ENCODE data around the gene NPHP3. TPM values are rescaled to one million over a fixed set of nuclear protein-coding genes. Genes with fewer than 3 reads are reported as not detected.
"Not testable (repeated sequence)": the region's sequence is repeated elsewhere in the genome, so short reads cannot be mapped to it uniquely, and the experiment has no call there.

NPHP3 gene
- total RNA-seq, 2 donors from 2014 or later = 15.6 to 35.5 TPM

DNA sequence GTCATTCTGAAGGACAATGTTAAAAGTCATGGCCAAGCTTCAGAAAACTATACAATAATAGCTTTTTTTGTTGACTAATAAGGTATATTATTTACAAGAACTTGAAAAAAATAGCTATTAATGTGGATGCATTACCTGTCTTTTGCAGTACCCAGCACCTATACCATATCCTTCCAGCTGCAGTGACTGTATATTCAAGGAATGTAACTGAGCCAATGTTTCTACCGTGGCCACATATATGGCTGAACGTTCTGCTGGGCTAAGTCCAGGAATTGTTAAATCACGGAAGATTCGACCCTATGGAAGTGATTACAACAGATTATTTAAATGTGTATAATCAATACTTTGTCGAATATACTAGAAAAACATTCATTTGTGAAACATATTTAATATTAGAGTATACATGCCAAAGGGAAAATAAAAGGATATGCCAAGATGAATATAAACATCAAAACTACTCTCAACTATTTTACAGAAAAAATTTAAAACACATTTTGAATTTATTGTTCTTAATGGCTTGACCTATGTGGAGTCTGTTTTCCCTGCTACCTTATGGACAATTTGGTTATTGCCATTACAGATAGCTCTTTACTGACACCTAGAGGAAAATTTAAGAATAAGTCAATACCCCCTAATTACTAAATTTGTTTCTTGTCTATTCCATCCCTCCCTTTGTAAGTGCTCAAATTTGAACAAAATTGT is 80.2 kb downstream of the NPHP3 start:
- Mint-ChIP-seq H3K9me3 (no peaks in the 10 kb centered on the region), H3K4me1 (no peaks in the 10 kb centered on the region), H3K36me3 (ENCODE audit: low read depth) (peaks cover 47% of the 10 kb centered on the region), H3K27ac (no peak overlapping the region), H3K27me3 (no peaks in the 10 kb centered on the region), H3K4me3 (no peak overlapping the region)
- ATAC-seq (replicated peaks) = no peak

DNA sequence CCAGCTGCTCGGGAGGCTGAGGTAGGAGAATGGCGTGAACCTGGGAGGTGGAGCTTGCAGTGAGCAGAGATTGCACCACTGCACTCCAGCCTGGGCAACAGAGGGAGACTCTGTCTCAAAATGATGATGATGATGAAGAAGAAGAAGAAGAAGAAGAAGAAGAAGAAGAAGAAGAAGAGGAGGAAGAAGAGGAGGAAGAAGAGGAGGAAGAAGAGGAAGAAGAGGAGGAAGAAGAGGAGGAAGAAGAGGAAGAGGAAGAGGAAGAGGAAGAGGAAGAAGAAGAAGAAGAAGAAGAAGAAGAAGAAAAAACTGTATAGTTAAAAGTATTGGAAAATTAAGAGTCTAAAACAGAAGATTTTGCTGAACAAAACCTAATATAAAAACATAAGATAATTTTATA is 80.8 kb downstream of the NPHP3 start:
- not testable (repeated sequence) for H3K4me1 Mint-ChIP-seq; H3K27ac Mint-ChIP-seq; H3K4me3 Mint-ChIP-seq; H3K9me3 Mint-ChIP-seq; H3K27me3 Mint-ChIP-seq; ATAC-seq (replicated peaks)
- peaks cover 52% of the 10 kb centered on the region for H3K36me3 Mint-ChIP-seq (ENCODE audit: low read depth)

DNA sequence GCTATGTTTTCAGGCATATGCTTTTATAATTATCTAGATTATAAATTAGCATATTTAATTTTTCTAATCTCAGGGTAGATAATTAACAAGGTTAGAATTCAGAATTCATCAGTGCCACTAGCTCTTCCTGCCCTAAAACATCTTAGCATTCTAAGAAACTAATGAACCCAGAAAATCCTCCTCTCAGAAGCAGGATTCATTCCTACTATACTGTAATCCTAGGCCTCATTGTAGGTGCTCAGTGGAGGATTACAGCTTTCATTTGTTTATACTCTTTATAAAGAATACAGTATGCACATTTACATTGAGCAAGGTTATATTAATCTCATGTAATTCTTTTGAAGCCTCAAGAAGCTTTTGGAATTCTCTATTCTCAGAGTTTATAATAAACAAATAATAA is 83.5 kb downstream of the NPHP3 start:
- Mint-ChIP-seq H3K36me3 (ENCODE audit: low read depth) (peaks cover 57% of the 10 kb centered on the region), H3K4me1 (no peaks in the 10 kb centered on the region), H3K9me3 (no peaks in the 10 kb centered on the region), H3K27ac (no peak overlapping the region), H3K4me3 (no peak overlapping the region), H3K27me3 (no peaks in the 10 kb centered on the region)
- ATAC-seq (replicated peaks) = no peak

DNA sequence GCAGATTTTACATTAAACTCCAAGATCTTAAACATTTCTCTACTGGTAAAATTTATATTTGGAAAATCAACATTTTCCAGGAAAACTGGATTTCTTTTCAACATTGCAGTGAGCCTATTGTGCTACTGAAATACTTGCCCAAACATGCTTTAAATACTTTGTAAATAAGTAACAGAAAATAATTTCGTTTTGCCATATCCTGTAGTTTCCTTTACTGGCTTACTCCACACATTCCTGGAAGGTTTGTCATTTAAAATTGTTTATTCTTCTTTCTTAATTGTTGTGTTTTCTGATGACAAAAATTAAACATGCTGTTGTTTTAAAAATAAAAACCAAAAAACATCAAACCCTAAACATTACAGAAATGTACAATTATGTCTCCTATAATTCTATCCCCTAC is 84.6 kb downstream of the NPHP3 start:
- Mint-ChIP-seq H3K9me3 (no peaks in the 10 kb centered on the region), H3K4me3 (no peak overlapping the region), H3K27ac (no peak overlapping the region), H3K36me3 (ENCODE audit: low read depth) (peaks cover 66% of the 10 kb centered on the region), H3K4me1 (no peaks in the 10 kb centered on the region), H3K27me3 (no peaks in the 10 kb centered on the region)
- no peak for ATAC-seq (replicated peaks)

DNA sequence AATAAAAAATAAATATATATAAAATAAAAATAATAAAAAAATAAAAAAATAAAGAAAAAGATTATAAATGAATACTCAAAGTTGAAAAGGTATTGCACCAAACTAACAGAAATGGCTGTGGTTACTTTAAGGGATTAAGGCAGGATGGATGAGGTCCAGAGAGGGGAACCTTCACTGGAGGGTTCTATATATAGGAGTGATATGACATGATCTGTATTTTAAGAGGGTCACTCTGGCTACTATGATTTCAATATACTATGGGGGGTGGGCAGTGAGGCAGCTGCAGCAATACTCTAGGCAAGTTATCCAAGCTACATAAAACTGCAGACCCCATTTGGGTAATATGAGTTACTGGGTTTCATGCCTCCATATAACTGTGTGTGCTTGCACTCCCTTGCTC is 87.2 kb downstream of the NPHP3 start:
- no peaks in the 10 kb centered on the region for H3K9me3 Mint-ChIP-seq
- H3K36me3 Mint-ChIP-seq (ENCODE audit: low read depth) = peaks cover 58% of the 10 kb centered on the region
- peaks cover 2% of the 10 kb centered on the region for H3K4me1 Mint-ChIP-seq
- H3K27ac Mint-ChIP-seq = no peak overlapping the region
- ATAC-seq (replicated peaks) = no peak
- no peaks in the 10 kb centered on the region for H3K27me3 Mint-ChIP-seq
- H3K4me3 Mint-ChIP-seq = no peak overlapping the region

Other genes with a start within 250 kb of the NPHP3 start
- gene ACKR4, start 125.1 kb downstream of the NPHP3 start, total RNA-seq = under 1 TPM in 1 of 2 donors, not detected in 1; 0.21 TPM
- gene ACAD11, start 62.6 kb downstream of the NPHP3 start, total RNA-seq = 10 to 100 TPM; 10.7 to 20.2 TPM
- 10 to 100 TPM; 41.8 to 61.6 TPM for gene UBA5, start 62.1 kb downstream of the NPHP3 start, total RNA-seq